H9 (cell line): ENCODE results near the gene STK35. TPM values are rescaled to one million over a fixed set of nuclear protein-coding genes. Genes with fewer than 3 reads are reported as not detected.

Experiments
- DNase-seq: peaks from one replicate; pipeline ENCODE4 v3.0.0-alpha.2; 2017
- H2AFZ ChIP-seq: one replicate; pipeline ENCODE4 v1.6.1; 2013; ENCODE audit warnings: mild to moderate bottlenecking, low read length, control low read depth, moderate library complexity
- H2AK5ac ChIP-seq: 2 replicates; pipeline ENCODE4 v1.6.1; 2013; ENCODE audit warnings: low read length, control low read depth, mixed read lengths; ENCODE audit not compliant: insufficient read length
- H2BK120ac ChIP-seq: one replicate; pipeline ENCODE4 v1.6.1; 2013; ENCODE audit warnings: low read depth, mild to moderate bottlenecking, low read length, control low read depth, inconsistent platforms; ENCODE audit not compliant: poor library complexity, severe bottlenecking
- H2BK12ac ChIP-seq: 2 replicates; pipeline ENCODE4 v1.6.1; 2013; ENCODE audit warnings: low read length, control low read depth, mixed read lengths, low read depth; ENCODE audit not compliant: insufficient read length
- H2BK15ac ChIP-seq: 2 replicates; pipeline ENCODE4 v1.6.1; 2013; ENCODE audit warnings: low read depth, low read length, control low read depth
- H2BK20ac ChIP-seq: one replicate; pipeline ENCODE4 v1.6.1; 2013; ENCODE audit warnings: low read depth, mild to moderate bottlenecking, low read length, control low read depth, inconsistent platforms; ENCODE audit not compliant: poor library complexity, severe bottlenecking
- H2BK5ac ChIP-seq: 2 replicates; pipeline ENCODE4 v1.6.1; 2013; ENCODE audit warnings: low read length, control low read depth, mixed read lengths; ENCODE audit not compliant: insufficient read length
- H3K14ac ChIP-seq: 2 replicates; pipeline ENCODE4 v1.6.1; 2013; ENCODE audit warnings: low read length, control low read depth; ENCODE audit not compliant: insufficient read depth
- H3K18ac ChIP-seq: 2 replicates; pipeline ENCODE4 v1.6.1; 2013; ENCODE audit warnings: low read depth, mild to moderate bottlenecking, mixed read lengths, low read length, control low read depth; ENCODE audit not compliant: insufficient read length
- H3K23ac ChIP-seq: 2 replicates; pipeline ENCODE4 v1.6.1; 2013; ENCODE audit warnings: low read length, control low read depth, mixed read lengths, low read depth; ENCODE audit not compliant: insufficient read length
- H3K23me2 ChIP-seq: 2 replicates; pipeline ENCODE4 v1.6.1; 2013; ENCODE audit warnings: low read depth, mild to moderate bottlenecking, mixed read lengths, low read length, control low read depth; ENCODE audit not compliant: insufficient read length, poor library complexity, severe bottlenecking
- H3K27ac ChIP-seq: 2 replicates; pipeline ENCODE4 v1.5.1; 2013; ENCODE audit warnings: low read length, control low read depth, mixed read lengths, low read depth; ENCODE audit not compliant: insufficient read length
- H3K27me3 ChIP-seq: 2 replicates; pipeline ENCODE4 v1.6.1; 2013; ENCODE audit warnings: low read length, control low read depth, inconsistent platforms; ENCODE audit not compliant: insufficient read depth
- H3K4ac ChIP-seq: 2 replicates; pipeline ENCODE4 v1.6.1; 2013; ENCODE audit warnings: low read depth, mild to moderate bottlenecking, control low read depth, inconsistent platforms, low read length, moderate library complexity
- H3K4me1 ChIP-seq: 2 replicates; pipeline ENCODE4 v1.6.1; 2013; ENCODE audit warnings: low read length, control low read depth, inconsistent platforms; ENCODE audit not compliant: insufficient read depth
- H3K4me2 ChIP-seq: 2 replicates; pipeline ENCODE4 v1.6.1; 2013; ENCODE audit warnings: low read length, control low read depth, mixed read lengths; ENCODE audit not compliant: insufficient read length, insufficient read depth
- H3K56ac ChIP-seq: 2 replicates; pipeline ENCODE4 v1.6.1; 2013; ENCODE audit warnings: low read depth, mild to moderate bottlenecking, mixed read lengths, low read length, control low read depth; ENCODE audit not compliant: insufficient read length
- H3K79me1 ChIP-seq: 2 replicates; pipeline ENCODE4 v1.6.1; 2013; ENCODE audit warnings: low read depth, mild to moderate bottlenecking, moderate library complexity, low read length, control low read depth, inconsistent platforms; ENCODE audit not compliant: insufficient read depth, poor library complexity, severe bottlenecking
- H3K79me2 ChIP-seq: 2 replicates; pipeline ENCODE4 v1.6.1; 2013; ENCODE audit warnings: low read length, control low read depth, inconsistent platforms; ENCODE audit not compliant: insufficient read depth
- H3K9ac ChIP-seq: 2 replicates; pipeline ENCODE4 v1.6.1; 2013; ENCODE audit warnings: low read length, control low read depth, mixed read lengths; ENCODE audit not compliant: insufficient read length; ENCODE audit errors: extremely low read depth
- H3K9me3 ChIP-seq: one replicate; pipeline ENCODE4 v1.6.1; 2013; ENCODE audit warnings: low read depth, low read length, inconsistent platforms; ENCODE audit not compliant: control insufficient read depth
- H3T11ph ChIP-seq: one replicate; pipeline ENCODE4 v1.6.1; 2013; ENCODE audit warnings: mild to moderate bottlenecking, low read length, control low read depth, inconsistent platforms
- H4K20me1 ChIP-seq: one replicate; pipeline ENCODE4 v1.6.1; 2013; ENCODE audit not compliant: control insufficient read depth, insufficient read length, insufficient read depth
- H4K5ac ChIP-seq: 2 replicates; pipeline ENCODE4 v1.6.1; 2013; ENCODE audit warnings: low read depth, mild to moderate bottlenecking, mixed read lengths, low read length, control low read depth; ENCODE audit not compliant: insufficient read length
- H4K8ac ChIP-seq: replicated peaks from 2 replicates; pipeline ENCODE4 v1.6.1; 2013; ENCODE audit warnings: low read length, control low read depth, mixed read lengths, low read depth; ENCODE audit not compliant: insufficient read length
- H4K91ac ChIP-seq: 2 replicates; pipeline ENCODE4 v1.6.1; 2013; ENCODE audit warnings: low read depth, mild to moderate bottlenecking, moderate library complexity, mixed read lengths, low read length, control low read depth; ENCODE audit not compliant: insufficient read length
- H3K27ac Mint-ChIP-seq, 3 experiments: 2 replicates in 2 of 3; 3 replicates in 1 of 3; pipeline ENCODE4 v1.8.0; 2020 to 2021; ENCODE audit warnings: mixed read lengths in 3 of 3, mild to moderate bottlenecking in 1 of 3, moderate library complexity in 1 of 3
- H3K27me3 Mint-ChIP-seq: 2 replicates; pipeline ENCODE4 v1.8.0; 2021; ENCODE audit warnings: low read depth, mild to moderate bottlenecking, moderate library complexity, mixed read lengths
- H3K36me3 Mint-ChIP-seq, 3 experiments: 2 replicates in 2 of 3; 3 replicates in 1 of 3; pipeline ENCODE4 v1.8.0; 2020 to 2021; ENCODE audit warnings: low read depth in 3 of 3, mixed read lengths in 3 of 3; ENCODE audit not compliant: insufficient read depth in 1 of 3
- H3K4me1 Mint-ChIP-seq, 2 experiments: 2 replicates each; pipeline ENCODE4 v1.8.0; 2020; ENCODE audit warnings: mixed read lengths in 2 of 2
- H3K4me3 Mint-ChIP-seq, 2 experiments: 2 replicates in 1 of 2; 3 replicates in 1 of 2; pipeline ENCODE4 v1.8.0; 2020 to 2021; ENCODE audit warnings: mild to moderate bottlenecking in 2 of 2, mixed read lengths in 2 of 2, moderate library complexity in 1 of 2
- H3K9me3 Mint-ChIP-seq, 2 experiments: 2 replicates in 1 of 2; 3 replicates in 1 of 2; pipeline ENCODE4 v1.8.0; 2020; ENCODE audit warnings: mild to moderate bottlenecking in 2 of 2, mixed read lengths in 2 of 2, moderate library complexity in 1 of 2
- WGBS: extraction: QIAGEN DNeasy Blood & Tissue Kit; methylation state at CpG from one replicate; pipeline ENCODE4 v1.1.7; 2013; ENCODE audit warnings: missing lambda C conversion rate, low lambda C conversion rate, mixed read lengths; ENCODE audit not compliant: insufficient read length; ENCODE audit errors: extremely low coverage; 5-methylcytosine and 5-hydroxymethylcytosine counted together
- total RNA-seq: library from RNA; stranded (reverse); gene quantifications from 2 replicates; pipeline ENCODE4 v1.2.1, GENCODE V29; 2021
- TF ChIP-seq, protein P1 (sequence below): fragments of 200-600 bp; sonication (generic); conservative IDR thresholded peaks from 3 replicates; pipeline ENCODE4 v1.8.0; 2021; ENCODE audit warnings: antibody characterized with exemption, mild to moderate bottlenecking

STK35 gene
- total RNA-seq, 1 experiment from 2014 or later, result 66.2 TPM

DNA sequence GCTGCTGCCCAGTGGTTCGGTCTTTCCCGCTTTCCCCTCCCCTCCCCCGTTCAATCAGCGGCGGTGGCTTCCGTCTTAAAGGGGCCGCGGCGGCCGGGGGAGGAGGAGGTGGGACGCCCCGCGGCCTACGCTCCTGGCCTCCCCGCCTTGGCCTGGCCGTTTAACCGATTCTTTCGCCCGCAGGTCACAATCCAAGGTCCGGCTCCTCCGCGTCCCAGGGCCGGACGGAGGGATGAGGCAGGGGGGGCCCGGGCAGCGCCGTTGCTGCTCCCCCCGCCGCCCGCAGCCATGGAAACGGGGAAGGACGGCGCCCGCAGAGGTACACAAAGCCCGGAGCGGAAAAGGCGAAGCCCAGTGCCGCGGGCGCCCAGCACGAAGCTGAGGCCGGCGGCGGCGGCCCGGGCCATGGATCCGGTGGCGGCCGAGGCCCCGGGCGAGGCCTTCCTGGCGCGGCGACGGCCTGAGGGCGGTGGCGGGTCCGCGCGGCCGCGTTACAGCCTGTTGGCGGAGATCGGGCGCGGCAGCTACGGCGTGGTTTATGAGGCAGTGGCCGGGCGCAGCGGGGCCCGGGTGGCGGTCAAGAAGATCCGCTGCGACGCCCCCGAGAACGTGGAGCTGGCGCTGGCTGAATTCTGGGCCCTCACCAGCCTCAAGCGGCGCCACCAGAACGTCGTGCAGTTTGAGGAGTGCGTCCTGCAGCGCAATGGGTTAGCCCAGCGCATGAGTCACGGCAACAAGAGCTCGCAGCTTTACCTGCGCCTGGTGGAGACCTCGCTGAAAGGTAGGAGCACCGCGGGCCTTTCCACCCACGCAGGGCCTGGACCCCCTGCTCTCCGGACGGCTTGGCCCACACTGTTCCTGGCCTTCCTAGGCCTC is 1.2 kb downstream of the STK35 start:
- no peak overlapping the region for H2BK12ac ChIP-seq
- H2BK120ac ChIP-seq, result no peak overlapping the region
- H3T11ph ChIP-seq, result no peak overlapping the region
- H3K56ac ChIP-seq, result no peak overlapping the region
- TF ChIP-seq, protein P1, sequence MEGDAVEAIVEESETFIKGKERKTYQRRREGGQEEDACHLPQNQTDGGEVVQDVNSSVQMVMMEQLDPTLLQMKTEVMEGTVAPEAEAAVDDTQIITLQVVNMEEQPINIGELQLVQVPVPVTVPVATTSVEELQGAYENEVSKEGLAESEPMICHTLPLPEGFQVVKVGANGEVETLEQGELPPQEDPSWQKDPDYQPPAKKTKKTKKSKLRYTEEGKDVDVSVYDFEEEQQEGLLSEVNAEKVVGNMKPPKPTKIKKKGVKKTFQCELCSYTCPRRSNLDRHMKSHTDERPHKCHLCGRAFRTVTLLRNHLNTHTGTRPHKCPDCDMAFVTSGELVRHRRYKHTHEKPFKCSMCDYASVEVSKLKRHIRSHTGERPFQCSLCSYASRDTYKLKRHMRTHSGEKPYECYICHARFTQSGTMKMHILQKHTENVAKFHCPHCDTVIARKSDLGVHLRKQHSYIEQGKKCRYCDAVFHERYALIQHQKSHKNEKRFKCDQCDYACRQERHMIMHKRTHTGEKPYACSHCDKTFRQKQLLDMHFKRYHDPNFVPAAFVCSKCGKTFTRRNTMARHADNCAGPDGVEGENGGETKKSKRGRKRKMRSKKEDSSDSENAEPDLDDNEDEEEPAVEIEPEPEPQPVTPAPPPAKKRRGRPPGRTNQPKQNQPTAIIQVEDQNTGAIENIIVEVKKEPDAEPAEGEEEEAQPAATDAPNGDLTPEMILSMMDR, result no peak
- Mint-ChIP-seq H3K27ac (peak overlapping the region; percentile 100), H3K4me3 (peak overlapping the region; percentile 87 to 95), H3K4me1 (peaks cover 42 to 45% of the 10 kb centered on the region in 2 experiments), H3K36me3 (peaks cover 12 to 38% (median 25%) of the 10 kb centered on the region in 3 experiments; a peak in 6 of 7 replicates), H3K9me3 (peaks cover 0 to 3% of the 10 kb centered on the region in 2 experiments; a peak in 2 of 5 replicates), H3K27me3 (peaks cover 2% of the 10 kb centered on the region; the same call in 1 of the 2 replicates)
- H3K27me3 ChIP-seq, result no peaks in the 10 kb centered on the region
- H2AK5ac ChIP-seq, result no peak overlapping the region
- H3K18ac ChIP-seq, result peak overlapping the region; percentile 99
- peaks cover 20% of the 10 kb centered on the region for H3K23me2 ChIP-seq
- peaks cover 7% of the 10 kb centered on the region; the same call in 1 of the 2 replicates for H3K79me2 ChIP-seq
- no peaks in the 10 kb centered on the region for H3K79me1 ChIP-seq
- H2BK20ac ChIP-seq, result no peak overlapping the region
- H3K27ac ChIP-seq, result peak overlapping the region; percentile 92
- H4K20me1 ChIP-seq, result no peaks in the 10 kb centered on the region
- H3K9ac ChIP-seq, result peak overlapping the region; percentile 99
- H3K4me1 ChIP-seq, result no peaks in the 10 kb centered on the region
- peak overlapping the region; percentile 97 for H3K4me2 ChIP-seq
- H2BK5ac ChIP-seq, result peak overlapping the region; percentile 98
- H4K8ac ChIP-seq, result no peak overlapping the region
- peak overlapping the region; percentile 81 for H4K5ac ChIP-seq
- H3K9me3 ChIP-seq, result no peaks in the 10 kb centered on the region
- H2AFZ ChIP-seq, result no peak overlapping the region
- peak overlapping the region; percentile 99 for H3K14ac ChIP-seq
- no peak overlapping the region for H3K4ac ChIP-seq
- DNase-seq, result peak; percentile 81
- H2BK15ac ChIP-seq, result no peak overlapping the region; the same call in 1 of the 2 replicates
- no peak overlapping the region for H3K23ac ChIP-seq
- H4K91ac ChIP-seq, result no peak overlapping the region
- no CpG with 5 or more reads among the region's 95 CpGs for WGBS
